ENCODE data around the gene RNF167.

The RNF167 gene

DNA sequence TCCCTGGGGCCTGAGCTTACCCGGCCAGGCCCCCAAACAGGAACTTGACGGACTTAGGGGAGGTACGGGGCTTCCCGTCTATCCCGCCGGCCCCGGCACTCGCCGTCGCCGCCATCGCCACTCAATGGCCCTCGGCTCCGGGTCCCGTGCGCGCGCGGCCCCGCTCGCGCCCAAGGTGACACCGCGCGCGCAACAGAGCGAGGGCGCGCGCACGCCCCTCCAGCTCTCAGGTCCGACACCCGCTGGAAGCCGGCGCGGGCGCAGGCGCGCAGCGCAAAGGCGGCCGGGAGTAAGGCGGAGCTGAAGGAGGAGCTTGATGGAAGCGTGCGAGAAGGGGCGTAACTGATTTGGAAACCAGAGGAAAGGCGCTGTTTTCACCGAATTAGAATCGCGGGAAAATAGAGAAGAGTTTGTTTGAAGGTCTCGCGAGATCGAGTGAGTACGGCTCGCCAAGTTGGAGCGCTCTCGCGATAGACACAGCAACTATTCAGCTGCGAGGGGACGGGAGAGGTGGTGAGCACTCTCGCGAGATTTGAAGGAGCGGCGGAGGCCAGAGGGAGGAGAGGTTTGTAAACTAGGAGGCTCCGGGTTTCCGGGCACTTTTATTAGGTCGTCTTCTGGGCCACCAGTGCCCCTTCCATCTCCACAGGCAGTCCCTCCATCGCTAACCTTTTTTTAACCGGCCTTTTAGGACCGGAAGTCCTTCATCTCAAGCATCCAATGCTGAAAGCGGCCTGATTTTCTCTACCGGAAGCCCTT is at the start of gene RNF167, which contains the start of gene SLC25A11:
Gene RNF167 (plus strand): TSS at position 473 of the 759 bp plus-strand sequence. CDS start 642 bp downstream, outside the sequence.
Gene SLC25A11 (minus strand): TSS at position 251 of the 759 bp plus-strand sequence. CDS start 136 bp downstream, at position 115.
- peak within 1 kb of the TSS; percentile 63 for H3K4me3 ChIP-seq (ENCODE audit: low read length)
- H3K27ac ChIP-seq (ENCODE audit: low read length) = peak within 1 kb of the TSS; percentile 70
- no peaks in the 10 kb centered on the region for H3K27me3 ChIP-seq (ENCODE audit: control insufficient read depth, insufficient read depth, low read length)
- H3K4me1 ChIP-seq (ENCODE audit: control insufficient read depth, low read depth, low read length) = peaks cover 11% of the 10 kb centered on the region
- H3K9ac ChIP-seq (ENCODE audit: low read length) = peak within 1 kb of the TSS; percentile 93
- peaks cover 37% of the 10 kb centered on the region for H3K36me3 ChIP-seq (ENCODE audit: control insufficient read depth, low read depth, low read length)
- no peaks in the 10 kb centered on the region for H3K9me3 ChIP-seq (ENCODE audit: control insufficient read depth, low read depth, low read length)

- no peaks in the 10 kb centered on the region for H3K27me3 ChIP-seq (ENCODE audit: control insufficient read depth, insufficient read depth, low read length)
- no peaks in the 10 kb centered on the region for H3K9me3 ChIP-seq (ENCODE audit: control insufficient read depth, low read depth, low read length)
- peaks cover 29% of the 10 kb centered on the region for H3K36me3 ChIP-seq (ENCODE audit: control insufficient read depth, low read depth, low read length)
- no peaks in the 10 kb centered on the region for H3K4me1 ChIP-seq (ENCODE audit: control insufficient read depth, low read depth, low read length)
- no peak overlapping the region for H3K27ac ChIP-seq (ENCODE audit: low read length)
- H3K4me3 ChIP-seq (ENCODE audit: low read length) = no peak overlapping the region
- H3K9ac ChIP-seq (ENCODE audit: low read length) = no peak overlapping the region
Observed at GRCh38 chr17:4891411-4892410, 48.4 kb upstream of the RNF167 start.

- Histone ChIP-seq H3K27me3 (ENCODE audit: control insufficient read depth, insufficient read depth, low read length) (no peaks in the 10 kb centered on the region), H3K27ac (ENCODE audit: low read length) (no peak overlapping the region), H3K36me3 (ENCODE audit: control insufficient read depth, low read depth, low read length) (peaks cover 28% of the 10 kb centered on the region), H3K9me3 (ENCODE audit: control insufficient read depth, low read depth, low read length) (no peaks in the 10 kb centered on the region), H3K9ac (ENCODE audit: low read length) (no peak overlapping the region), H3K4me3 (ENCODE audit: low read length) (no peak overlapping the region), H3K4me1 (ENCODE audit: control insufficient read depth, low read depth, low read length) (no peaks in the 10 kb centered on the region)
Observed at GRCh38 chr17:4892499-4893221, 47.4 kb upstream of the RNF167 start.

- Histone ChIP-seq H3K4me3 (ENCODE audit: low read length) (no peak overlapping the region), H3K27ac (ENCODE audit: low read length) (no peak overlapping the region), H3K36me3 (ENCODE audit: control insufficient read depth, low read depth, low read length) (peaks cover 28% of the 10 kb centered on the region), H3K9me3 (ENCODE audit: control insufficient read depth, low read depth, low read length) (no peaks in the 10 kb centered on the region), H3K27me3 (ENCODE audit: control insufficient read depth, insufficient read depth, low read length) (no peaks in the 10 kb centered on the region), H3K4me1 (ENCODE audit: control insufficient read depth, low read depth, low read length) (no peaks in the 10 kb centered on the region), H3K9ac (ENCODE audit: low read length) (no peak overlapping the region)
Observed at GRCh38 chr17:4893272-4893671, 46.8 kb upstream of the RNF167 start.

DNA sequence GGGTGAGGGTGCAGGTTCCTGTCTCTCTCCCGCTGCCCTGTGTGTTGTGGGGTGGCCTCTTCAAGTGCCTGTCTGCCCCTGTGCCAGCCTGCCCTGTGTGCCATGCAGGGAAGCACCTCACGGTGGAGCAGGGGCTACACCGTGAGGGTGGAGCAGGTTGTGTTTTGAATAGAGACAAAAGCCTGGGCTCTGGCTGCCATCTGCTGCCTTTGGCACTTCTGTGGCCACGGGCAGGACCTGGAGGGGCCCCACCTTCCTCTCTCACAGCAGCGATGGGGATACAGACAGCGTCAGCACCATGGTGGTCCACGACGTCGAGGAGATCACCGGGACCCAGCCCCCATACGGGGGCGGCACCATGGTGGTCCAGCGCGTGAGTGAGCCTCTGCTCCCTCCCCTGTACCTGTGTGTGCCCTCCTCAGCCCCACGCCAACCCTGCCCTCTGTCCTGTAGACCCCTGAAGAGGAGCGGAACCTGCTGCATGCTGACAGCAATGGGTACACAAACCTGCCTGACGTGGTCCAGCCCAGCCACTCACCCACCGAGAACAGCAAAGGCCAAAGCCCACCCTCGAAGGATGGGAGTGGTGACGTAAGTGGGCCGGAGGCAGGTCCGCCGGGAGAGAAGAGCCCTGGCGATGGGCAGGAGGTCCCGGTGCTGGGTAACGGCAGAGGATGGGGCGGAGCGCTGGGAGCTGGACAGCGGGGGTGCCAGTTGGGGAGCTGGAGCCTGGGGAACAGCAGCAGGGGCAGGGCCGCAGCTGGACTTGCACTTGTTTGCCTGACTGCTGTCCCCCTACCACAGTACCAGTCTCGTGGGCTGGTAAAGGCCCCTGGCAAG is 46.1 kb upstream of the RNF167 start:
- H3K36me3 ChIP-seq (ENCODE audit: control insufficient read depth, low read depth, low read length) = peaks cover 28% of the 10 kb centered on the region
- no peak overlapping the region for H3K27ac ChIP-seq (ENCODE audit: low read length)
- no peak overlapping the region for H3K4me3 ChIP-seq (ENCODE audit: low read length)
- H3K9ac ChIP-seq (ENCODE audit: low read length) = no peak overlapping the region
- no peaks in the 10 kb centered on the region for H3K27me3 ChIP-seq (ENCODE audit: control insufficient read depth, insufficient read depth, low read length)
- no peaks in the 10 kb centered on the region for H3K4me1 ChIP-seq (ENCODE audit: control insufficient read depth, low read depth, low read length)
- H3K9me3 ChIP-seq (ENCODE audit: control insufficient read depth, low read depth, low read length) = no peaks in the 10 kb centered on the region

- Histone ChIP-seq H3K27ac (ENCODE audit: low read length) (no peak overlapping the region), H3K9ac (ENCODE audit: low read length) (no peak overlapping the region), H3K4me1 (ENCODE audit: control insufficient read depth, low read depth, low read length) (no peaks in the 10 kb centered on the region), H3K4me3 (ENCODE audit: low read length) (no peak overlapping the region), H3K9me3 (ENCODE audit: control insufficient read depth, low read depth, low read length) (no peaks in the 10 kb centered on the region), H3K36me3 (ENCODE audit: control insufficient read depth, low read depth, low read length) (peaks cover 27% of the 10 kb centered on the region), H3K27me3 (ENCODE audit: control insufficient read depth, insufficient read depth, low read length) (no peaks in the 10 kb centered on the region)
Observed at GRCh38 chr17:4895121-4895520, 44.9 kb upstream of the RNF167 start.

DNA sequence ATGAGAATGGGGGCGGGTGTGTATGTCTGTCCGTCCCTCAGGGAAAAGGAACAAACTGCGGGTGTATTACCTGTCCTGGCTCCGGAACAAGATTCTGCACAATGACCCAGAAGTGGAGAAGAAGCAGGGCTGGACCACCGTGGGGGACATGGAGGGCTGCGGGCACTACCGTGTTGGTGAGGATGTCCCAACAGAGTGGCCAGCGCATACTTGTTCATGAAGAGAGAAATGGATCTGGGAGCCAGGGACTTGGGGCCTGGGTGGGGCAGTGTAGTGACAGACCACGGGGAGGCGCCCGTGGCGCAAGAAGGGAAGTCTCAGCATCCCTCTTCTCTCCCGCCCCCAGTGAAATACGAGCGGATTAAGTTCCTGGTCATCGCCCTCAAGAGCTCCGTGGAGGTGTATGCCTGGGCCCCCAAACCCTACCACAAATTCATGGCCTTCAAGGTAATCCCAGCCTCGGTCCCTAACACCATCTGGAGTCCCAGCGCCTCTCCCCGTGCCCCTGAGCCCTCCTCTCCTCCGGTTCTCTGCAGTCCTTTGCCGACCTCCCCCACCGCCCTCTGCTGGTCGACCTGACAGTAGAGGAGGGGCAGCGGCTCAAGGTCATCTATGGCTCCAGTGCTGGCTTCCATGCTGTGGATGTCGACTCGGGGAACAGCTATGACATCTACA is 44.3 kb upstream of the RNF167 start:
- peaks cover 20% of the 10 kb centered on the region for H3K36me3 ChIP-seq (ENCODE audit: control insufficient read depth, low read depth, low read length)
- H3K9me3 ChIP-seq (ENCODE audit: control insufficient read depth, low read depth, low read length) = no peaks in the 10 kb centered on the region
- no peaks in the 10 kb centered on the region for H3K4me1 ChIP-seq (ENCODE audit: control insufficient read depth, low read depth, low read length)
- no peak overlapping the region for H3K9ac ChIP-seq (ENCODE audit: low read length)
- no peak overlapping the region for H3K27ac ChIP-seq (ENCODE audit: low read length)
- no peaks in the 10 kb centered on the region for H3K27me3 ChIP-seq (ENCODE audit: control insufficient read depth, insufficient read depth, low read length)
- H3K4me3 ChIP-seq (ENCODE audit: low read length) = no peak overlapping the region

DNA sequence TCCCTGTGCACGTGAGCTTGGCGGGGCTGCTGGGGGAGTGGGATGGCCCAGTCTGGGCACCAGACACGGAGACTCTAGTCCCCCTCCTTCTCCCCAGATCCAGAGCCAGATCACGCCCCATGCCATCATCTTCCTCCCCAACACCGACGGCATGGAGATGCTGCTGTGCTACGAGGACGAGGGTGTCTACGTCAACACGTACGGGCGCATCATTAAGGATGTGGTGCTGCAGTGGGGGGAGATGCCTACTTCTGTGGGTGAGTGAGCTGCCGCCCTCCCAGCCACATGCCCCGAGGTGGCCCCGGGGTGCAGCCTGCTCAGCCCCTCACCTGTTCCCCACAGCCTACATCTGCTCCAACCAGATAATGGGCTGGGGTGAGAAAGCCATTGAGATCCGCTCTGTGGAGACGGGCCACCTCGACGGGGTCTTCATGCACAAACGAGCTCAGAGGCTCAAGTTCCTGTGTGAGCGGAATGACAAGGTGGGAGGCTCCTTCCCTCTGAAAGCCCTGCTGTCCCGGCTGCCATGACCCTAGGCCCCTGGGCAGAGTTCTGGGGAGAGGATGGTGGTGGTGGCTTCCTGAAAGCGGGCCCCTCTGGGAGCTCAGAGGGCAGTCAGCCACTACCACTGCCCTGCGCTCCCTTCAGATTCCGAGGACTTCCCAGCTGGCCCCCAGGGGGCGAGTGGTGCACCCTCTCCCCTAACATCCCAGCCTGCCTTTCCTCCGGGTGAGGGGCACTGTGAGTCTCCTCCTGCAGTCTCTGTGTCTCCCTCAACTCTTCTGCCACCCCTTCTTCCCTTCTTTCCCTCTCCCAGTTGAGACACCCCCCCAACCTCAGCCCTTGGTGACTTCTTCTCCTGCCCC is 43.5 kb upstream of the RNF167 start:
- Histone ChIP-seq H3K27me3 (ENCODE audit: control insufficient read depth, insufficient read depth, low read length) (no peaks in the 10 kb centered on the region), H3K4me3 (ENCODE audit: low read length) (no peak overlapping the region), H3K9ac (ENCODE audit: low read length) (no peak overlapping the region), H3K27ac (ENCODE audit: low read length) (no peak overlapping the region), H3K4me1 (ENCODE audit: control insufficient read depth, low read depth, low read length) (no peaks in the 10 kb centered on the region), H3K9me3 (ENCODE audit: control insufficient read depth, low read depth, low read length) (no peaks in the 10 kb centered on the region), H3K36me3 (ENCODE audit: control insufficient read depth, low read depth, low read length) (peaks cover 14% of the 10 kb centered on the region)

DNA sequence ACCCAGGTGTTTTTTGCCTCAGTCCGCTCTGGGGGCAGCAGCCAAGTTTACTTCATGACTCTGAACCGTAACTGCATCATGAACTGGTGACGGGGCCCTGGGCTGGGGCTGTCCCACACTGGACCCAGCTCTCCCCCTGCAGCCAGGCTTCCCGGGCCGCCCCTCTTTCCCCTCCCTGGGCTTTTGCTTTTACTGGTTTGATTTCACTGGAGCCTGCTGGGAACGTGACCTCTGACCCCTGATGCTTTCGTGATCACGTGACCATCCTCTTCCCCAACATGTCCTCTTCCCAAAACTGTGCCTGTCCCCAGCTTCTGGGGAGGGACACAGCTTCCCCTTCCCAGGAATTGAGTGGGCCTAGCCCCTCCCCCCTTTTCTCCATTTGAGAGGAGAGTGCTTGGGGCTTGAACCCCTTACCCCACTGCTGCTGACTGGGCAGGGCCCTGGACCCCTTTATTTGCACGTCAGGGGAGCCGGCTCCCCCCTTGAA is 42.8 kb upstream of the RNF167 start:
- no peak overlapping the region for H3K9ac ChIP-seq (ENCODE audit: low read length)
- no peaks in the 10 kb centered on the region for H3K4me1 ChIP-seq (ENCODE audit: control insufficient read depth, low read depth, low read length)
- no peaks in the 10 kb centered on the region for H3K9me3 ChIP-seq (ENCODE audit: control insufficient read depth, low read depth, low read length)
- H3K4me3 ChIP-seq (ENCODE audit: low read length) = no peak overlapping the region
- H3K27me3 ChIP-seq (ENCODE audit: control insufficient read depth, insufficient read depth, low read length) = no peaks in the 10 kb centered on the region
- H3K36me3 ChIP-seq (ENCODE audit: control insufficient read depth, low read depth, low read length) = peaks cover 14% of the 10 kb centered on the region
- no peak overlapping the region for H3K27ac ChIP-seq (ENCODE audit: low read length)

Measured in iPS-18a (cell line).